Caki2 (cell line): Measurements from ENCODE around the gene PPP1R11. TPM values are rescaled to one million over a fixed set of nuclear protein-coding genes. Genes with fewer than 3 reads are reported as not detected.
A peak's percentile ranks its signal among the peaks of the same experiment; 100 is the strongest.
"Not testable (repeated sequence)": the region's sequence is repeated elsewhere in the genome, so short reads cannot be mapped to it uniquely, and the experiment has no call there.

Experiments
- DNase-seq: peaks from one replicate; pipeline ENCODE4 v3.0.0-alpha.2; 2015; ENCODE audit warnings: low read depth
- in situ Hi-C: cut with HindIII; loops from 2 replicates; pipeline ENCODE4 v1.10.0; 2016; ENCODE audit warnings: low sequenced_read_pairs, low pct_unique_long_range_greater_than_20kb, mixed read lengths
- total RNA-seq: library from RNA; depleted of rRNA; stranded (reverse); fragments of >200 nt; shearing (Covaris generic); gene quantifications from 2 replicates; pipeline ENCODE4 v1.2.3, GENCODE V29; 2014; ENCODE audit warnings: low replicate concordance; rRNA removed

PPP1R11 gene
- total RNA-seq, 1 experiment from 2014 or later, result 98.8 TPM

- DNase-seq, result peak; percentile 37
- in situ Hi-C loops, result no loop called here
Observed at GRCh38 chr6:30113003-30113759, 46.2 kb downstream of the PPP1R11 start, which contains the start of gene TRIM31. Gene TRIM31 (minus strand): TSS chr6:30113090. CDS start chr6:30112805, 285 bp downstream.

DNA sequence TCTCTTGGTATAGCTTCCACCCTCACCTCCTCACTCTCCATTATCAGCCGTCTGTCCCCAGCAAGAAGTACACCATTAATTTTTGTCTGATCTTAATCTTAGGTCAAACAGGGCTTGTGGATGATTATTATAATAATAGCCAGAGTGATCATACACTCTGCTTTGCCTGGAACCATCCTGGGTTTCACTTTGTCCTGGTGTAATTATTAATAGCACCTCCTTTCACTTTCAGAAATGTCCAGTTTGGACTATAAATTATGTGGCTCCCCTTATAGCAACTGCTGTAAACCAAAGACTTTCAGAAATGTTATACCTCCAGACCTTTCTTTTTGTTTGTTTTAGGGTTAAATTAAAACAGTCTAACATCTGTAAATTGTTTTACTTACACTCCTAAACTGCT lies 46.8 kb downstream of the PPP1R11 start:
- in situ Hi-C loops, result no loop called here
- DNase-seq, result no peak

- in situ Hi-C loops, result no loop called here
Observed at GRCh38 chr6:30116724-30117123, 49.7 kb downstream of the PPP1R11 start.

DNA sequence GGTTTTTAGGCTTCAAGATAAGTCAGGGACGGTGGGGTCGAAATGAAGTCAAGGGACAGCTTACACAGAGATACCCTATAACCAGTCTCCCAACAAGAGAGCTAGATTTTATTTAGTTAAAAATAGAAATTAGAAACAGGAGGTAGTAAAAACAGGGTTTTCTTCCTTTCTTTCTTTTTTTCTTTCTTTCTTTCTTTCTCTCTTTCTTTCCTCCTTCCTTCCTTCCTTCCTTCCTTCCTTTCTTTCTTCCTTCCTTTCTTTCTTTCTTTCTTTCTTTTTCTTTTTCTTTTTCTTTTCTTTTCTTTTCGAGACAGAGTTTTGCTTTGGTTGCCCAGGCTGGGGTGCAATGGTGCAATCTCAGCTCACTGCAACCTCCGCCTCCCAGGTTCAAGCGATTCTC lies 51.7 kb downstream of the PPP1R11 start:
- DNase-seq, in situ Hi-C loops: not testable (repeated sequence)

More at GRCh38 chr6:30116724-30117123, 49.7 kb downstream of the PPP1R11 start:
- DNase-seq, result no peak

Other genes with a start within 250 kb of the PPP1R11 start
- not detected in 2 replicates for gene HLA-G, start 239.4 kb upstream of the PPP1R11 start, total RNA-seq
- gene HLA-A, start 124.7 kb upstream of the PPP1R11 start, total RNA-seq, result 1,302 and 1,396 TPM in 2 replicates
- 33.2 and 52.3 TPM in 2 replicates for gene POLR1H, start 5.9 kb upstream of the PPP1R11 start, total RNA-seq
- not detected in 2 replicates for gene RNF39, start 8.6 kb downstream of the PPP1R11 start, total RNA-seq
- gene TRIM31, start 45.9 kb downstream of the PPP1R11 start, total RNA-seq, result 0.71 and 3.0 TPM in 2 replicates
- not detected in 2 replicates for gene TRIM40, start 68.9 kb downstream of the PPP1R11 start, total RNA-seq
- not detected in 2 replicates for gene TRIM10, start 94.0 kb downstream of the PPP1R11 start, total RNA-seq
- gene TRIM15, start 96.3 kb downstream of the PPP1R11 start, total RNA-seq, result not detected in 2 replicates
- gene TRIM26, start 146.2 kb downstream of the PPP1R11 start, total RNA-seq, result 46.4 and 73.6 TPM in 2 replicates